Natural killer cell treated with Interleukin-12 subunit alpha and Interleukin-12 subunit beta and Interleukin-15 and Interleukin-18, amount 100 ng/mL, for 72 hours (primary cell): Measurements from ENCODE around the gene RABEP2. TPM values are rescaled to one million over a fixed set of nuclear protein-coding genes. Genes with fewer than 3 reads are reported as not detected.
A peak's percentile ranks its signal among the peaks of the same experiment; 100 is the strongest.
"Not testable (repeated sequence)": the region's sequence is repeated elsewhere in the genome, so short reads cannot be mapped to it uniquely, and the experiment has no call there.

Experiments
- ATAC-seq, 2 donors: fragments of 150-1000 bp; cut with Tn5 transposase in 1 of 2; sonication (Bioruptor Pico), chemical (Tn5 transposase) in 1 of 2; 2 replicates each; pipeline ENCODE4 v1.10.0; 2021
- DNase-seq: peaks from one replicate; pipeline ENCODE4 v3.0.0; 2022; ENCODE audit warnings: low spot score
- H3K27ac Mint-ChIP-seq, 2 donors: 1 replicate in 1 of 2; 2 replicates in 1 of 2; pipeline ENCODE4 v1.8.0; 2022; ENCODE audit warnings: mixed read lengths in 2 of 2, mild to moderate bottlenecking in 1 of 2, moderate library complexity in 1 of 2
- H3K27me3 Mint-ChIP-seq, 2 donors: 1 replicate in 1 of 2; 2 replicates in 1 of 2; pipeline ENCODE4 v1.8.0; 2022; ENCODE audit warnings: mixed read lengths in 2 of 2
- H3K36me3 Mint-ChIP-seq: one replicate; pipeline ENCODE4 v1.8.0; 2022; ENCODE audit warnings: mixed read lengths
- H3K4me1 Mint-ChIP-seq, 2 donors: 1 replicate in 1 of 2; 2 replicates in 1 of 2; pipeline ENCODE4 v1.8.0; 2022; ENCODE audit warnings: low read depth in 2 of 2, mixed read lengths in 2 of 2, mild to moderate bottlenecking in 1 of 2
- H3K4me3 Mint-ChIP-seq: one replicate; pipeline ENCODE4 v1.8.0; 2022; ENCODE audit warnings: mixed read lengths
- H3K9me3 Mint-ChIP-seq: 2 replicates; pipeline ENCODE4 v1.8.0; 2022; ENCODE audit warnings: mixed read lengths
- total RNA-seq, 2 donors: library from RNA; stranded (reverse); gene quantifications; one replicate each; pipeline ENCODE4 v1.2.3, GENCODE V29; 2022

Gene RABEP2, protein sequence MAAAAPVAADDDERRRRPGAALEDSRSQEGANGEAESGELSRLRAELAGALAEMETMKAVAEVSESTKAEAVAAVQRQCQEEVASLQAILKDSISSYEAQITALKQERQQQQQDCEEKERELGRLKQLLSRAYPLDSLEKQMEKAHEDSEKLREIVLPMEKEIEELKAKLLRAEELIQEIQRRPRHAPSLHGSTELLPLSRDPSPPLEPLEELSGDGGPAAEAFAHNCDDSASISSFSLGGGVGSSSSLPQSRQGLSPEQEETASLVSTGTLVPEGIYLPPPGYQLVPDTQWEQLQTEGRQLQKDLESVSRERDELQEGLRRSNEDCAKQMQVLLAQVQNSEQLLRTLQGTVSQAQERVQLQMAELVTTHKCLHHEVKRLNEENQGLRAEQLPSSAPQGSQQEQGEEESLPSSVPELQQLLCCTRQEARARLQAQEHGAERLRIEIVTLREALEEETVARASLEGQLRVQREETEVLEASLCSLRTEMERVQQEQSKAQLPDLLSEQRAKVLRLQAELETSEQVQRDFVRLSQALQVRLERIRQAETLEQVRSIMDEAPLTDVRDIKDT
- 10 to 100 TPM; 38.4 to 42.5 TPM for total RNA-seq

DNA sequence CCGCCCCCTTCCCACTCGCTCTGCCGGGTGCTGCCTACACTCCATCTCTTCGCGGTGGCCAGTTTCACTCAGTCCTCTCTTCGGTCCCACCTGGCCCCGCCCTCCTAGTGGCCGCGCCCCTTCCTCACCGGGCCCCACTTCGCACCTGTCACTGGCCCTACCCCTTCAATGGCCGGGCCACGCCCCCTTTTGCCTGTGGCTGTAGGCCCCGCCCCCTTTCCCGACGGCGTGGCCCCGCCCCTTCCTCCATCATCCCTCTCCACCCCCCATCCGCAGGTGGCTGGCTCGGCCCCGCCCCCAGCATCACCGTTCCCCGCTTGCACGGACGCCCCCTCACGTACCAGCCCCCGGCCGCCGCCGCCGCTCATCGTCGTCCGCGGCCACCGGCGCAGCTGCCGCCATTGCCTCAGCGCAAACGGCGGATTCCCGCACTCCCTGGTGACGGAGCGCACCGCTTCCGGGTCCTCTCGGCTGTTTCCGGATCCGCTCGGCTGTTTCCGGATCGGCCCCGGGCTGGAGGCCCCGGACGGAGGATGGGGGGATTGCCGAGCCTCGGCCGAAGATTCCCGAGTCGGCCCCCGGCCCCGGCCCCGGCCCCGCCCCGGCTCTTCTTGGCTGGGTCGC lies at the start of gene RABEP2:
TSS of gene RABEP2 (minus strand) at position 477 of the 624 bp plus-strand sequence. CDS start at position 402, 75 bp downstream.
- ATAC-seq (peak; percentile 92), DNase-seq (peak; percentile 93)
- Mint-ChIP-seq H3K9me3 (no peaks in the 10 kb centered on the region), H3K4me1 (peaks cover 29 to 32% of the 10 kb centered on the region in 2 donors), H3K36me3 (peaks cover 5% of the 10 kb centered on the region), H3K27ac (peak within 1 kb of the TSS; percentile 98), H3K4me3 (peak within 1 kb of the TSS; percentile 93), H3K27me3 (no peaks in the 10 kb centered on the region)

DNA sequence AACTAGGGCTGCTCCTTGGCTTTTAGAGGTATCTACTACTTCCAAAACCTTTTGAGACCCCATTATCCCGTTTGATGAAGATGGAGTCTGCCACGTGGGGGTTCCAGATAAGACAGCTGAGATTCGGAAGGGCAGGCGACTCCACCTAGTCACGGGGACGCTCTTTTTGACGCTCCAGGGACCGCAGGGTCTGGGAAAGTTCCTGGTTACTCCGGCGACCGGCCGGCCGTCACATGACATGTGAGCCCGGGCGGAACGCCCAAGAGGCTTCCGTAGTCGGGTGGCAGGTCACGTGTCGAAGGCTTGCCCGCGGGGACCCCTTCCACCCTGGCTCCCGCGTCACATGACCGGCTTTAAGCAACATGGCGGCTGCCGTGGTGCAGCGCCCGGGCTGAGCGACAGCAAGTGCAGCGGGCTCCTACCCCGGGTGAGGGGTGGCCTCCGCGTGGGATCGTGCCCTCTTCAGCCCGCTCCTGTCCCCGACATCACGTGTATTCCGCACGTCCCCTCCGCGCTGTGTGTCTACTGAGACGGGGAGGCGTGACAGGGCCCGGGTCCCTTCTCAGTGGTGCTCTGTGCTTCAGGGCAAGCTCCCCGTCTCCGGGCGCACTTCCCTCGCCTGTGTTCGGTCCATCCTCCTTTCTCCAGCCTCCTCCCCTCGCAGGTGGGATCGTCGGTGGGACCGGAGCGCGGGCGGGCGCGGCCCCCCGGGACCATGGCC lies 49.6 kb upstream of the RABEP2 start, which contains the start of gene SPNS1:
TSS of gene SPNS1 (plus strand) at position 342 of the 721 bp plus-strand sequence. CDS start at position 716, 374 bp downstream.
- DNase-seq = peak; percentile 98
- ATAC-seq = peak; percentile 97
- Mint-ChIP-seq H3K36me3 (no peaks in the 10 kb centered on the region), H3K4me1 (peaks cover 19 to 33% of the 10 kb centered on the region in 2 donors), H3K9me3 (no peaks in the 10 kb centered on the region), H3K27ac (peak within 1 kb of the TSS; percentile 88 to 96), H3K27me3 (no peaks in the 10 kb centered on the region), H3K4me3 (peak within 1 kb of the TSS; percentile 99)

DNA sequence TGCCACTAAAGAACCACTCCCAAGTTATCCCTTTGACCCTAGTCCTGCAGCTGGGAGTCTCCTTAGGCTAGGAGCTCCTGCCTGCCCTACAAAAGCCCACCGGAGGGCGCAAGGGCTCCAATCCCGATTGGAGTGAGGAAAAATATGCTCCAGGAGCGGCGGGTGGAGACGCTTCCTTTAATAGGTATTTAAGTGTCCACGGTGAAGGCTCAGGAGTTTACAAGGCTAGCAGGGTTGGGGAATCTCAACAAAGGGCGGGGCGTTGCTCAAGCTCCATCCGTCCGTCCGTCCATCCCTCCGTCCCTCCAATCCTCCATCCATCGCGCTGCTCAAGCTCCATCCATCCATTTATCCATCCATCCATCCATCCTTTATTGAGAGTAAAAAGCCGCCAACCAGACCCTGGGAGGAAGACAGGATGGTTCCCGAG lies 49.0 kb upstream of the RABEP2 start:
- peak overlapping the region; percentile 99 for H3K4me3 Mint-ChIP-seq

DNA sequence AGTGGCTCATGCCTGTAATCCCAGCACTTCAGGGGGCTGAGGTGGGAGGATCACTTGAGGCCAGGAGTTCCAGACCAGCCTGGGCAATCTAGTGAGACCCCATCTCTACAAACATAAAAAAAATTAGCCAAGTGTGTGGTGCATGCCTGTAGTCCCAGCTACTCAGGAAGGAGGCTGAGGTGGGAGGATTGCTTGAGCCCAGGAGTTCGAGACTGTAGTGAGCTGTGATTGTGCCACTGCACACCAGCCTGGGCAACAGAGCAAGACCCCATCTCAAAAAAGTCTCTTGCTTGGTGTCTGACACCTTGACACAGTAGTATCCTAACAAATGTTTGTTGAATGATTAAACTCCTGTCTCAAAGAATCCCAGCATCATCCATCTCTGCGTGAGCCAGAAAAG lies 44.7 kb upstream of the RABEP2 start:
- H3K36me3 Mint-ChIP-seq, H3K27ac Mint-ChIP-seq, DNase-seq, H3K4me3 Mint-ChIP-seq, H3K27me3 Mint-ChIP-seq, ATAC-seq, H3K9me3 Mint-ChIP-seq: not testable (repeated sequence)
- H3K4me1 Mint-ChIP-seq = peaks cover 9 to 11% of the 10 kb centered on the region in 2 donors

More for the DNA sequence above, 49.0 kb upstream of the RABEP2 start:
- ATAC-seq = peak in 1 of 2 donors; percentile 20
- DNase-seq = no peak
- Mint-ChIP-seq H3K36me3 (no peaks in the 10 kb centered on the region), H3K4me1 (peaks cover 19 to 33% of the 10 kb centered on the region in 2 donors), H3K27ac (peak overlapping the region; percentile 88 to 96), H3K27me3 (no peaks in the 10 kb centered on the region), H3K9me3 (no peaks in the 10 kb centered on the region)

DNA sequence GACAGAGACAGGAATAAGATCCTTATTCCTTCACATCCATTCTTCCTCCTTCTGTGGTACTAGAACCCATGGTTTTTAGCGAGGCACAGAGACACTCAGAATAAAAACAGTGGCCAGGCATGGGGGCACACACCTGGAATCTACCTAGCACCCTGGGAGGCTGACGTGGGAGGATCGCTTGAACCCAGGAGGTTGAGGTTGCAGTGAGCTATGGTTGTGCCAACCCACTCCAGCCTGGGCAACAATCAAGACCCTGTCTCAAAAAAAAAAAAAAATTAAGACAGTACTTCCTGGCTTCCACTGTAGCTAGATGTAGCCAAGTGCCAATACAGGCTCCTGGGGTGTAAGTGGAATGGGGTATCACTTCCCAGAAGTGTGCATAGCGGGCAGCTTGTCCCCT lies 42.1 kb upstream of the RABEP2 start:
- Mint-ChIP-seq H3K27me3 (no peaks in the 10 kb centered on the region), H3K9me3 (no peaks in the 10 kb centered on the region), H3K27ac (no peak overlapping the region), H3K4me1 (peaks cover 5 to 6% of the 10 kb centered on the region in 2 donors), H3K4me3 (no peak overlapping the region), H3K36me3 (peaks cover 16% of the 10 kb centered on the region)
- DNase-seq = no peak
- ATAC-seq = no peak

DNA sequence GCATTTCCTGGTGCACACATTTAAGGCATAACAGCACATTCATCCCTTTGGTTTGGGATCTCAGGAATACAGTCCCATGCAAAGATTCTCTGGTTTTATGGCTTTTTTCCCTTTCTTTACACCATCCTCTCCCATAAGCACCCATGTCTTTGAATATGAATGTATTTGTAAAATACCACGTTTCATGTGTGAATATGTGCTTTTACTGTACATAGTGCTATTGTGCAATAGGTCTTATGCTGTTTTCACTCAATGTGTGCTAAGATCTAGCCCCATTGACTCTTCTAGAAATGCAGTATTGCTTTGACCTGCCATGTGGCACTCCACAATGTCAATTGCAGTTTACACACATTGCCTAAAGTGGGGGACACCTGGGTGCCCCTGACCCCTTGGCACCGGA lies 39.5 kb upstream of the RABEP2 start:
- H3K36me3 Mint-ChIP-seq = peaks cover 27% of the 10 kb centered on the region
- H3K27me3 Mint-ChIP-seq = no peaks in the 10 kb centered on the region
- ATAC-seq (no peak), DNase-seq (no peak)
- no peak overlapping the region for H3K4me3 Mint-ChIP-seq
- no peak overlapping the region for H3K27ac Mint-ChIP-seq
- H3K4me1 Mint-ChIP-seq = peaks cover 5 to 9% of the 10 kb centered on the region in 2 donors
- no peaks in the 10 kb centered on the region for H3K9me3 Mint-ChIP-seq

DNA sequence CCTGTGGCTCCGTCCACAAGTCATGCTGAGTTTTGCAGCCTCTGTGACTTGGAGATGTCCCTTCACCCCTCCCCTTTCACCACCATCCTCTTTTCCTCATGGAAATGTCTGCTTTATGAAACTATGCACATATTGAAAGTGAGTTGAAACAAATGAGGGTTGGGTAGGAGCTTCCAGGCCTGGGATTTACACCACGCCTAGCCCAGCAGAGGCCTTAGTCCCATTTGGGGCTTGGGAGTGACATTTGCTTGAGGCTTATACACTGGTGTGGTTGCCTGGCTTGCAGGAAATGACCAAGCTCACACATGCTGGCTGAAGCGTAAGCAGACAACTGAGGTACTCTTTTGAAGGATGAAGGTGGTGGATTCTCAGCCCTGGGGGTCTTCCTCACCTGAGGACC lies 39.0 kb upstream of the RABEP2 start:
- no peak overlapping the region for H3K4me3 Mint-ChIP-seq
- no peaks in the 10 kb centered on the region for H3K9me3 Mint-ChIP-seq
- ATAC-seq (no peak), DNase-seq (no peak)
- H3K27ac Mint-ChIP-seq = peak overlapping the region in 1 of 2 donors; percentile 68
- peaks cover 31% of the 10 kb centered on the region for H3K36me3 Mint-ChIP-seq
- no peaks in the 10 kb centered on the region for H3K27me3 Mint-ChIP-seq
- H3K4me1 Mint-ChIP-seq = peaks cover 5 to 9% of the 10 kb centered on the region in 2 donors

DNA sequence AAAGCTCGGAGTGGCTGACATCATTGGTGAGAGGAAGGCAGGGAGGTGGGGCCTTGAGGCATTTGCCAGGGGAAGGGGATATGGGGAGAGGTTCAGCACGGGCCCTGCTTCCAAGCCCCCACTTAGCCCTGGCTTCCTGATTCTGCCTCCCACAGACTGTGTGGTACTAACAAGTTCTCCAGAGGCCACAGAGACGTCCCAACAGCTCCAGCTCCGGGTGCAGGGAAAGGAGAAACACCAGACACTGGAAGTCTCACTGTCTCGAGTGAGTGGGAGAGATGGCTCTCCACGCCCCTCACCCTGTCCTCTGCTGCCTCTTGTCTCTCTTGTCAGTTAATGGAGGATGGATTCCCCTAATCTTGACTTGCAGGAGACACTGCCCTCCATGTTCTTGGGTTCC lies 33.8 kb upstream of the RABEP2 start:
- peaks cover 5 to 11% of the 10 kb centered on the region in 2 donors for H3K4me1 Mint-ChIP-seq
- no peak overlapping the region for H3K4me3 Mint-ChIP-seq
- no peak for ATAC-seq

DNA sequence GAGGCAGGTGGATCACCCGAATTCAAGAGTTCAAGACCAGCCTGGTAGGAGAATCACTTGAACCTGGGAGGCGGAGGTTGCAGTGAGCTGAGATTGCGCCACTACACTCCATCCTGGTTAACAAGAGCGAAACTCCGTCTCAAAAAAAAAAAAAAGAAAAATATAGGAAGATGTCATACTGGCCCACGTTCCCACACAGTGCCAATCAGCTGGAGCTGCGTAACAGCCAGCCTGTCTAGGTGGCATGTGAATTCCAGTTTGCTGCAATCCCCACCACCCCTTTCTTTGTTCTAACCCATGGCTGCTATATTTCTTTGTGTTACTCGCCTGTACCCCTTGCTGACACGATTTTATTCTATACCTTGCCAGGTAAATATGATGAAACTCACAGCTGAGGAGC lies 33.2 kb upstream of the RABEP2 start:
- peaks cover 28% of the 10 kb centered on the region for H3K36me3 Mint-ChIP-seq
- H3K27me3 Mint-ChIP-seq = no peaks in the 10 kb centered on the region
- H3K27ac Mint-ChIP-seq = no peak overlapping the region
- H3K9me3 Mint-ChIP-seq = no peaks in the 10 kb centered on the region
- no peak for ATAC-seq
- no peak for DNase-seq
- H3K4me1 Mint-ChIP-seq = peaks cover 0 to 8% of the 10 kb centered on the region in 2 donors
- H3K4me3 Mint-ChIP-seq = no peak overlapping the region

More for the DNA sequence above, 33.8 kb upstream of the RABEP2 start:
- peak overlapping the region in 1 of 2 donors; percentile 16 for H3K27ac Mint-ChIP-seq
- H3K36me3 Mint-ChIP-seq = peaks cover 31% of the 10 kb centered on the region
- no peaks in the 10 kb centered on the region for H3K9me3 Mint-ChIP-seq
- no peak for DNase-seq
- H3K27me3 Mint-ChIP-seq = no peaks in the 10 kb centered on the region

DNA sequence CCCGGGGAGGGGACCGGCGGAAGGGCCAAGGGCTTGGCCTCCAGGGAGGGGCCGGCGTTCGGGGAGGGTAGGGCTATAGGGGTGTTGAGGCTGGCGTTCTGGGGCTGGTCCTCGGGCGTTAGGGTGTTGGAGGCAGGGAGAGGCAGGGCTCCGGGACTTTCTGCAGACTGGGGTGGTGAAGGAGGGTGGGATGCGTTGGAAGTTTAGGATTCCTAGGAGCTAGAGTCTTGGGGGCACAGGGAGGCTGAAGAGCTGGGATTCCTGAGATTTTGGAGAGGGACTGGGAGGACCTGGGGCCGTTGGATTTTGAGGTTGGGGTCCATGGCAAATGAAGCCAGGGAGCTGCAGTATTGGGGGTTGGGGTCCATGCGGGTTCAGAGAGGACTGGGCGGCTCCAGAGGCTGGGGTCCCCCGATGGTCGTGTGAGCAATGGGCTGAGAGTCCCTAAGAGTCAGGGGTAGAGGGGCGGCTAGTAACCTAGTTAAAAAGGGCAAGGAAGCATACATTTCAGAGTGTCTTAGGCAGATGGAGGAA lies 26.4 kb upstream of the RABEP2 start:
- DNase-seq = peak; percentile 71
- no peaks in the 10 kb centered on the region for H3K27me3 Mint-ChIP-seq
- no peak for ATAC-seq
- peak overlapping the region; percentile 73 to 97 for H3K27ac Mint-ChIP-seq
- peak overlapping the region; percentile 88 for H3K4me3 Mint-ChIP-seq
- H3K36me3 Mint-ChIP-seq = peaks cover 3% of the 10 kb centered on the region
- H3K9me3 Mint-ChIP-seq = no peaks in the 10 kb centered on the region
- peaks cover 10 to 23% of the 10 kb centered on the region in 2 donors for H3K4me1 Mint-ChIP-seq

DNA sequence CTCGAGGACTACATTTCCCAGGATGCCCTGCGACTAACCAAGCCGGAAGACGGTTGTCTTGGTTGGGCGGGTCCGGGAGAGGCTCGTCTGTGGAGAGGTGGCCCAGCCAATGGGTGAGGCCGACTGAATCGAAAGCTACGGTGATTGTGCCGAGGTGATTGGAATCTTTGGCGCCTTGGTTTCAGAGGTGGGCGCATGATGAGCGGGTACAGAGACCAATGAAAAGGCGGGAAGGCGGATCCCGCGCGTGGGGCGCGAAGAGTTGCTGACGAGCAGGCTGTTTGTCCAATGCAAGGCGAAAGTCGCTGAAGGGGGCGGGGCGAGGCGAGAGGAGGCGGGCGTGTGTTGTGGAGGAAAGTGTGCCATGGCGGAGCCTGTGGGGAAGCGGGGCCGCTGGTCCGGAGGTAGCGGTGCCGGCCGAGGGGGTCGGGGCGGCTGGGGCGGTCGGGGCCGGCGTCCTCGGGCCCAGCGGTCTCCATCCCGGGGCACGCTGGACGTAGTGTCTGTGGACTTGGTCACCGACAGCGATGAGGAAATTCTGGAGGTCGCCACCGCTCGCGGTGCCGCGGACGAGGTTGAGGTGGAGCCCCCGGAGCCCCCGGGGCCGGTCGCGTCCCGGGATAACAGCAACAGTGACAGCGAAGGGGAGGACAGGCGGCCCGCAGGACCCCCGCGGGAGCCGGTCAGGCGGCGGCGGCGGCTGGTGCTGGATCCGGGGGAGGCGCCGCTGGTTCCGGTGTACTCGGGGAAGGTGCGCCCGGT lies 25.8 kb upstream of the RABEP2 start, which contains the start of gene NFATC2IP:
TSS of gene NFATC2IP (plus strand) at position 290 of the 762 bp plus-strand sequence. CDS start at position 365, 75 bp downstream.
- peaks cover 13 to 23% of the 10 kb centered on the region in 2 donors for H3K4me1 Mint-ChIP-seq
- H3K36me3 Mint-ChIP-seq = no peaks in the 10 kb centered on the region
- peak within 1 kb of the TSS; percentile 73 to 97 for H3K27ac Mint-ChIP-seq
- H3K9me3 Mint-ChIP-seq = no peaks in the 10 kb centered on the region
- DNase-seq = peak; percentile 100
- H3K4me3 Mint-ChIP-seq = peak within 1 kb of the TSS; percentile 88
- peak; percentile 98 for ATAC-seq
- no peaks in the 10 kb centered on the region for H3K27me3 Mint-ChIP-seq

DNA sequence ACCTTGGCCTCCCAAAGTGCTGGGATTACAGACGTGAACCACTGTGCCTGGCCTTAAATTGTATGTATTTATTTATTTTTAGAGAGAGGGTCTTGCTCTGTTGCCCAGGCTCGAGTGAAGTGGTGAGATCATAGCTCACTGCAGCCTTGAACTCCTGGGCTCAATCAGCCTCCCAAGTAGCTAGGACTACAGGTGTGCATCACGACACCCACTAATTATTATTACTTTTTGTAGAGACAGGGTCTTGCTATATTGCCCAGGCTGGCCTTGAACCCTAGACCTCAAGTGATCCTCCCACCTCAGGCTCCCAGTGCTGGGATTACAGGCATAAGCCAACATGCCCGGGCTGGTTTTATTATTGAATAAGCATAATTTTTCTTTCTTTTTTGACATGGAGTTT lies 21.6 kb upstream of the RABEP2 start:
- Mint-ChIP-seq H3K9me3 (no peaks in the 10 kb centered on the region), H3K4me1 (peaks cover 17 to 23% of the 10 kb centered on the region in 2 donors), H3K36me3 (no peaks in the 10 kb centered on the region), H3K4me3 (no peak overlapping the region), H3K27me3 (no peaks in the 10 kb centered on the region), H3K27ac (no peak overlapping the region)
- ATAC-seq (no peak), DNase-seq (no peak)
